Left lung (tissue), 14 donors: ENCODE results near the gene NUCB1. TPM values are rescaled to one million over a fixed set of nuclear protein-coding genes. Genes with fewer than 3 reads are reported as not detected.

Source experiments
- ATAC-seq: fragments of 200-7000 bp; cut with Tn5 transposase; one replicate; pipeline ENCODE4 v1.9.1; 2020; ENCODE audit warnings: moderate library complexity
- DNase-seq, 4 donors: peaks; one replicate each; pipeline ENCODE4 v3.0.0-alpha.2; 2013 to 2020
- H3K27ac ChIP-seq, 2 donors: fragments of 200-600 bp; sonication (generic) in 1 of 2; one replicate each; pipeline versions ENCODE4 v1.5.0 to v1.8.0; 2020 to 2021
- H3K27me3 ChIP-seq, 2 donors: fragments of 200-600 bp; sonication (generic) in 1 of 2; one replicate each; pipeline versions ENCODE4 v1.5.0 to v1.8.0; 2020 to 2021
- H3K36me3 ChIP-seq, 2 donors: fragments of 200-600 bp; sonication (generic) in 1 of 2; one replicate each; pipeline versions ENCODE4 v1.5.0 to v1.8.0; 2020 to 2021
- H3K4me1 ChIP-seq, 2 donors: fragments of 200-600 bp; one replicate each; pipeline ENCODE4 v1.8.0; 2021
- H3K4me3 ChIP-seq, 2 donors: fragments of 200-600 bp; sonication (generic) in 1 of 2; one replicate each; pipeline versions ENCODE4 v1.5.0 to v1.8.0; 2020 to 2021; ENCODE audit warnings: mild to moderate bottlenecking in 1 of 2
- H3K9me3 ChIP-seq, 2 donors: fragments of 200-600 bp; sonication (generic) in 1 of 2; one replicate each; pipeline versions ENCODE4 v1.5.0 to v1.8.0; 2020 to 2021
- CTCF ChIP-seq, 2 donors: fragments of 200-600 bp; sonication (generic) in 1 of 2; IDR thresholded peaks; one replicate each; pipeline versions ENCODE4 v1.5.0 to v1.8.0; 2021; ENCODE audit warnings: antibody characterized with exemption in 2 of 2
- intact Hi-C, 2 donors: fragments of 100-400 bp; cut with DNase I; formaldehyde crosslinking; loops; one replicate each; pipeline versions ENCODE4 v1.11.2 to v1.14.2; 2022
- long read RNA-seq, 12 donors: library from polyadenylated mRNA in 2 of 12; unstranded in 2 of 12; transcript quantifications; one replicate each; pipeline ENCODE4 v2.0.0 and lab custom pipeline, GENCODE V29; 2019 to 2026
- polyA plus RNA-seq, 6 donors: library from polyadenylated mRNA; unstranded; fragments of 120-200 nt; gene quantifications; one replicate each; pipeline ENCODE4 v1.2.1, GENCODE V29; 2013; ENCODE audit not compliant: insufficient read length in 6 of 6
- total RNA-seq, 2 donors: library from RNA; stranded (reverse); fragmentation: NEBNext Ultra II Directional; extraction: Animal tissue kit (Norgen Biotek cat#: 25700); gene quantifications; one replicate each; pipeline ENCODE4 v1.2.1, GENCODE V29; 2021
- donor health status: DM: no; HTN: yes; CAD: no.
- donor health status: DM: no; HTN: no; CAD: no.

The NUCB1 gene
- 100 to 1,000 TPM; 286 to 331 TPM for total RNA-seq
- 100 to 1,000 TPM; 171 to 210 (median 192) TPM for polyA plus RNA-seq
- long read RNA-seq, donor 1, transcript NUCB1-201 (13 exons, 2,668 nt) = major isoform, 9 of 97 reads
- long read RNA-seq, donor 1, partial matches to known transcripts = 81 of 97 reads
- long read RNA-seq, donor 1, other reads (novel, unspliced or antisense) = 0 of 97 reads
- long read RNA-seq, donor 2, transcript NUCB1-201 (13 exons, 2,668 nt) = major isoform, 5 of 47 reads
- long read RNA-seq, donor 2, partial matches to known transcripts = 30 of 47 reads
- long read RNA-seq, donor 2, other reads (novel, unspliced or antisense) = 7 of 47 reads
- long read RNA-seq, donor 3, transcript NUCB1-201 (13 exons, 2,668 nt) = major isoform, 21 of 24 reads
- long read RNA-seq, donor 3, partial matches to known transcripts = 0 of 24 reads
- long read RNA-seq, donor 3, other reads (novel, unspliced or antisense) = 0 of 24 reads
- long read RNA-seq, donor 4, transcript NUCB1-201 (13 exons, 2,668 nt) = major isoform, 55 of 86 reads
- long read RNA-seq, donor 4, partial matches to known transcripts = 27 of 86 reads
- long read RNA-seq, donor 4, other reads (novel, unspliced or antisense) = 4 of 86 reads
- long read RNA-seq, donor 5, transcript NUCB1-201 (13 exons, 2,668 nt) = major isoform, 6 of 17 reads
- long read RNA-seq, donor 5, partial matches to known transcripts = 7 of 17 reads
- long read RNA-seq, donor 5, other reads (novel, unspliced or antisense) = 0 of 17 reads
- long read RNA-seq, donor 6, transcript NUCB1-201 (13 exons, 2,668 nt) = major isoform, 21 of 58 reads
- long read RNA-seq, donor 6, partial matches to known transcripts = 35 of 58 reads
- long read RNA-seq, donor 6, other reads (novel, unspliced or antisense) = 0 of 58 reads
- long read RNA-seq, donor 7, transcript NUCB1-201 (13 exons, 2,668 nt) = major isoform, 17 of 27 reads
- long read RNA-seq, donor 7, partial matches to known transcripts = 9 of 27 reads
- long read RNA-seq, donor 7, other reads (novel, unspliced or antisense) = 0 of 27 reads
- long read RNA-seq, donor 8, transcript NUCB1-201 (13 exons, 2,668 nt) = major isoform, 20 of 39 reads
- long read RNA-seq, donor 8, partial matches to known transcripts = 18 of 39 reads
- long read RNA-seq, donor 8, other reads (novel, unspliced or antisense) = 0 of 39 reads
- long read RNA-seq, donor 9 = 0 reads
- long read RNA-seq, donor 10, transcript NUCB1-201 (13 exons, 2,668 nt) = major isoform, 25 of 45 reads
- long read RNA-seq, donor 10, partial matches to known transcripts = 11 of 45 reads
- long read RNA-seq, donor 10, other reads (novel, unspliced or antisense) = 9 of 45 reads
- long read RNA-seq, donor 11 = 0 reads
- long read RNA-seq, donor 12, transcript NUCB1-201 (13 exons, 2,668 nt) = major isoform, 11 of 18 reads
- long read RNA-seq, donor 12, partial matches to known transcripts = 7 of 18 reads
- long read RNA-seq, donor 12, other reads (novel, unspliced or antisense) = 0 of 18 reads

GRCh38 chr19:48899781-48900476 lies at the start of gene NUCB1:
TSS of gene NUCB1 (plus strand) at chr19:48900312. CDS start at chr19:48900797, 485 bp downstream.
- ATAC-seq = peak; percentile 99
- Histone ChIP-seq H3K9me3 (no peaks in the 10 kb centered on the region), H3K4me3 (peak within 1 kb of the TSS; percentile 87 to 99), H3K4me1 (peaks cover 10 to 38% of the 10 kb centered on the region in 2 donors), H3K36me3 (peaks cover 0 to 10% of the 10 kb centered on the region in 2 donors), H3K27me3 (peaks cover 0 to 18% of the 10 kb centered on the region in 2 donors), H3K27ac (peak within 1 kb of the TSS; percentile 90 to 93)
- TF ChIP-seq CTCF (IDR thresholded peaks at IDR 0.05) = peak; percentile 9 to 21
- DNase-seq = peak; percentile 98 to 99 (median 99)
- intact Hi-C loops = no loop called here

GRCh38 chr19:48852292-48852691 lies 47.8 kb upstream of the NUCB1 start:
- no peak for TF ChIP-seq CTCF (IDR thresholded peaks at IDR 0.05)
- intact Hi-C loops = no loop called here
- no peak for ATAC-seq
- H3K36me3 ChIP-seq = peaks cover 0 to 4% of the 10 kb centered on the region in 2 donors
- no peak overlapping the region for H3K4me3 ChIP-seq
- H3K4me1 ChIP-seq = no peaks in the 10 kb centered on the region
- no peak overlapping the region for H3K27ac ChIP-seq
- DNase-seq = no peak
- H3K9me3 ChIP-seq = no peaks in the 10 kb centered on the region
- no peaks in the 10 kb centered on the region for H3K27me3 ChIP-seq

- TF ChIP-seq CTCF (IDR thresholded peaks at IDR 0.05) = no peak
- Histone ChIP-seq H3K9me3 (no peaks in the 10 kb centered on the region), H3K36me3 (no peaks in the 10 kb centered on the region), H3K4me3 (no peak overlapping the region), H3K4me1 (no peaks in the 10 kb centered on the region), H3K27me3 (no peaks in the 10 kb centered on the region), H3K27ac (no peak overlapping the region)
- ATAC-seq = no peak
- no peak for DNase-seq
- intact Hi-C loops = no loop called here
Measured at GRCh38 chr19:48853483-48853882, 46.6 kb upstream of the NUCB1 start.

GRCh38 chr19:48854103-48854502 lies 46.0 kb upstream of the NUCB1 start:
- peaks cover 0 to 3% of the 10 kb centered on the region in 2 donors for H3K4me1 ChIP-seq
- DNase-seq = no peak
- H3K27ac ChIP-seq = no peak overlapping the region
- ATAC-seq = no peak
- intact Hi-C loops = no loop called here
- H3K9me3 ChIP-seq = no peaks in the 10 kb centered on the region
- no peaks in the 10 kb centered on the region for H3K36me3 ChIP-seq
- no peak overlapping the region for H3K4me3 ChIP-seq
- no peaks in the 10 kb centered on the region for H3K27me3 ChIP-seq
- no peak for TF ChIP-seq CTCF (IDR thresholded peaks at IDR 0.05)
